ENCODE data around the gene ASS1. TPM values are rescaled to one million over a fixed set of nuclear protein-coding genes. Genes with fewer than 3 reads are reported as not detected.

The ASS1 gene
- total RNA-seq, 1 donor from 2014 or later, result 162 TPM

- Histone ChIP-seq H3K36me3 (no peaks in the 10 kb centered on the region), H3K9me3 (no peaks in the 10 kb centered on the region), H3K27me3 (no peaks in the 10 kb centered on the region), H3K27ac (no peak overlapping the region), H3K4me3 (no peak overlapping the region), H3K4me1 (peaks cover 24 to 42% of the 10 kb centered on the region in 2 donors)
- no peak for DNase-seq (ENCODE audit: low spot score in 2 of 2)
- no peak for TF ChIP-seq CTCF (IDR thresholded peaks at IDR 0.05)
- intact Hi-C loops (cut with DNase I), result loop anchor here (5.0 kb wide), 1 partner anchor 127 kb away; the partner anchor contains the start of gene FUBP3
Measured at GRCh38 chr9:130450344-130451003, 5.7 kb downstream of the ASS1 start.

- TF ChIP-seq CTCF (IDR thresholded peaks at IDR 0.05), result no peak
- DNase-seq (ENCODE audit: low spot score in 2 of 2), result no peak
- peak overlapping the region in 1 of 2 donors; percentile 53 for H3K27ac ChIP-seq
- H3K36me3 ChIP-seq, result no peaks in the 10 kb centered on the region
- H3K4me3 ChIP-seq, result no peak overlapping the region
- no peaks in the 10 kb centered on the region for H3K9me3 ChIP-seq
- H3K27me3 ChIP-seq, result no peaks in the 10 kb centered on the region
- intact Hi-C loops (cut with DNase I), result loop anchor here (5.0 kb wide), 1 partner anchor 126 kb away; the partner anchor contains the start of gene FUBP3
- peaks cover 24 to 40% of the 10 kb centered on the region in 2 donors for H3K4me1 ChIP-seq
Measured at GRCh38 chr9:130451004-130451390, 6.2 kb downstream of the ASS1 start.

GRCh38 chr9:130451509-130452388 is 7.0 kb downstream of the ASS1 start:
- DNase-seq (ENCODE audit: low spot score in 2 of 2), result peak in 1 of 2 donors; percentile 88
- no peak overlapping the region for H3K4me3 ChIP-seq
- peaks cover 24 to 32% of the 10 kb centered on the region in 2 donors for H3K4me1 ChIP-seq
- intact Hi-C loops (cut with DNase I), result loop anchor here (5.0 kb wide), 1 partner anchor 126 kb away; the partner anchor contains the start of gene FUBP3
- TF ChIP-seq CTCF (IDR thresholded peaks at IDR 0.05), result peak; percentile 16 to 24 (median 18)
- peak overlapping the region; percentile 29 to 53 for H3K27ac ChIP-seq
- H3K36me3 ChIP-seq, result no peaks in the 10 kb centered on the region
- no peaks in the 10 kb centered on the region for H3K9me3 ChIP-seq
- no peaks in the 10 kb centered on the region for H3K27me3 ChIP-seq

- no peak for DNase-seq (ENCODE audit: low spot score in 2 of 2)
- no peak for TF ChIP-seq CTCF (IDR thresholded peaks at IDR 0.05)
- Histone ChIP-seq H3K4me3 (no peak overlapping the region), H3K36me3 (no peaks in the 10 kb centered on the region), H3K4me1 (peaks cover 17 to 22% of the 10 kb centered on the region in 2 donors), H3K9me3 (no peaks in the 10 kb centered on the region), H3K27ac (no peak overlapping the region), H3K27me3 (no peaks in the 10 kb centered on the region)
- intact Hi-C loops (cut with DNase I), result loop anchor here (5.0 kb wide), 1 partner anchor 124 kb away; the partner anchor contains the start of gene FUBP3
Measured at GRCh38 chr9:130452835-130453234, 8.1 kb downstream of the ASS1 start.

- Histone ChIP-seq H3K27ac (no peak overlapping the region), H3K27me3 (no peaks in the 10 kb centered on the region), H3K9me3 (no peaks in the 10 kb centered on the region), H3K36me3 (peaks cover 0 to 3% of the 10 kb centered on the region in 2 donors), H3K4me1 (peaks cover 17 to 22% of the 10 kb centered on the region in 2 donors), H3K4me3 (no peak overlapping the region)
- TF ChIP-seq CTCF (IDR thresholded peaks at IDR 0.05), result no peak
- intact Hi-C loops (cut with DNase I), result loop anchor here (5.0 kb wide), 1 partner anchor 124 kb away; the partner anchor contains the start of gene FUBP3
- no peak for DNase-seq (ENCODE audit: low spot score in 2 of 2)
Measured at GRCh38 chr9:130453487-130453886, 8.7 kb downstream of the ASS1 start.

Measured in ascending aorta (tissue), 2 donors.